GM12865 (cell line): ENCODE data around the gene ZNF474.
"Not testable (repeated sequence)": the region's sequence is repeated elsewhere in the genome, so short reads cannot be mapped to it uniquely, and the experiment has no call there.

Experiments
- DNase-seq: peaks from one replicate; pipeline ENCODE4 v3.0.0; 2010; ENCODE audit warnings: low read depth
- H3K4me3 ChIP-seq: 2 replicates; pipeline ENCODE4 v1.5.1; 2011; ENCODE audit warnings: mild to moderate bottlenecking, low read depth, low read length, control low read depth
- TF ChIP-seq, protein P1 (sequence below): IDR thresholded peaks from 2 replicates; pipeline ENCODE4 v1.5.1; 2011; ENCODE audit warnings: low read length, control low read depth, low read depth, inconsistent platforms; ENCODE audit not compliant: insufficient read depth; ENCODE audit errors: missing control alignments

The ZNF474 gene

DNA sequence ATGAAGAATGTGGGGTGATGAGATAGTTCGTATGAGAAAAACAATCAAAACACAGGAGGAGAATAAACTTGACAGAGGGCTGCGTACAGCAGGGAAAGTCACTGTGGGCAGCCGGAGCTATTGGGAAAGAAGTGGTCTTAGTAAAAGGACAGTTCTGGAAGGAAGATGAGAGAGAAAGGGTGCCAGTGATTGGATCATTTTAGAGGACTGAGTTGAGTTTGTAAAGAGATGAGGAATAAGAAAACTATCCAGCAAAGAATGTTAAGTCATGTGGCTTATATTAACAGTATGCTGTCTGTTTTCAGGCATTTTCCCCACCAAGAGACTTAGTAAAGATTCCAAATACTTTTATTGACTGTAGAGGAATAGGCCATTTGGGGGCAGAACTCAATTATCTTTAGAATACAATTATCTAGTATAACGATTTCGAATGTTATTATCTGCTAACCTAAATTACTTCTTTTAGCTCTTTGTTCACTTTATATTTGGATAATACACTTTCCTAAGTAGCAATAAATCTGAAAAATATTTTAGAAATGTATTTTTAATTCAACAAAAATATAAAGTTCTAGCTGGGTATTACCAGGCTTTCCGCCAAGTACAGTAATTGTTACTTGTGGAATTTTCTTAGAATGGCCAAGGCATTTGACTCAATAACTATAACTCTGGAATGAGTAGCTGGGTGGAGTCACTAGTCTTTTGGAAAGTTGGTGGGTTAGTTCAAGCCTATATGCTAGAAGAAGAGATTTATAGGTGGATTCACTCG, 35.7 kb upstream of the ZNF474 start:
- no peak for DNase-seq
- H3K4me3 ChIP-seq = no peak overlapping the region
- TF ChIP-seq, protein P1, sequence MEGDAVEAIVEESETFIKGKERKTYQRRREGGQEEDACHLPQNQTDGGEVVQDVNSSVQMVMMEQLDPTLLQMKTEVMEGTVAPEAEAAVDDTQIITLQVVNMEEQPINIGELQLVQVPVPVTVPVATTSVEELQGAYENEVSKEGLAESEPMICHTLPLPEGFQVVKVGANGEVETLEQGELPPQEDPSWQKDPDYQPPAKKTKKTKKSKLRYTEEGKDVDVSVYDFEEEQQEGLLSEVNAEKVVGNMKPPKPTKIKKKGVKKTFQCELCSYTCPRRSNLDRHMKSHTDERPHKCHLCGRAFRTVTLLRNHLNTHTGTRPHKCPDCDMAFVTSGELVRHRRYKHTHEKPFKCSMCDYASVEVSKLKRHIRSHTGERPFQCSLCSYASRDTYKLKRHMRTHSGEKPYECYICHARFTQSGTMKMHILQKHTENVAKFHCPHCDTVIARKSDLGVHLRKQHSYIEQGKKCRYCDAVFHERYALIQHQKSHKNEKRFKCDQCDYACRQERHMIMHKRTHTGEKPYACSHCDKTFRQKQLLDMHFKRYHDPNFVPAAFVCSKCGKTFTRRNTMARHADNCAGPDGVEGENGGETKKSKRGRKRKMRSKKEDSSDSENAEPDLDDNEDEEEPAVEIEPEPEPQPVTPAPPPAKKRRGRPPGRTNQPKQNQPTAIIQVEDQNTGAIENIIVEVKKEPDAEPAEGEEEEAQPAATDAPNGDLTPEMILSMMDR = no peak

DNA sequence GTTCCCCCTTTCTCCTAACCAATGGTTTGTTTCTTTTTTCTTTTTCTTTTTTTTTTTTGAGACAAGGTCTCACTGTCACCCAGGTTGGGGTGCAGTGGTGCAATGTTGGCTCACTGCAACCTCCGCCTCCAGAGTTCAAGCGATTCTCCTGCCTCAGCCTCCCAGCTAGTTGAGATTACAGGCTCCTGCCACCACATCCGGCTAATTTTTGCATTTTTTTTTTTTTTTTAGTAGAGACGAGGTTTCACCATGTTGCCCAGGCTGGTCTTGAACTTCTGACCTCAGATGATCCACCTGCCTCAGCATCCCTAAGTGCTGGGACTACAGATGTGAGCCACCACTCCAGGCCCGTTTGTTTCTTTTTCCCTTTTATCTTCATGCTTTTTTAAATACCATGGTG, 35.1 kb upstream of the ZNF474 start:
- not testable (repeated sequence) for H3K4me3 ChIP-seq, DNase-seq

DNA sequence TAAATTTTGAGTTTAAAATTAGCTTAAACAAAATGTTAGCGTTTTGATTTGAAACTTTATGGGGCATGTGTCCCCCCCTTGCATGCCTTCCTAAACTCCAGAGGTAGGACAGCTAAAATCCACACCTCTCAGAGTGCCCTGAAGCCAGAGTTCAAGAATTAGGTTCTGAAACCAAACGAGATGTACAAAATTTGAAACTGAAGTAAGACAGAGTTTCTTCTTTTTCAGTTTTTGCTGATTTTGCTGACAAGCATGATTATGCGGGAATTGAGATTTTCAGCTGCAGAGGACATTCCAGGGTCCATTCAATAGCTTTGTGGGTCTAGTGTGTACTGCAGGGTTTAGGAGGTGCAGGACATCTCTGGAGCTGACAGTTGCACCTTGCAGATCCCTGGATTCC, 34.2 kb upstream of the ZNF474 start:
- no peak for DNase-seq
- TF ChIP-seq, protein P1 = no peak
- no peak overlapping the region for H3K4me3 ChIP-seq

DNA sequence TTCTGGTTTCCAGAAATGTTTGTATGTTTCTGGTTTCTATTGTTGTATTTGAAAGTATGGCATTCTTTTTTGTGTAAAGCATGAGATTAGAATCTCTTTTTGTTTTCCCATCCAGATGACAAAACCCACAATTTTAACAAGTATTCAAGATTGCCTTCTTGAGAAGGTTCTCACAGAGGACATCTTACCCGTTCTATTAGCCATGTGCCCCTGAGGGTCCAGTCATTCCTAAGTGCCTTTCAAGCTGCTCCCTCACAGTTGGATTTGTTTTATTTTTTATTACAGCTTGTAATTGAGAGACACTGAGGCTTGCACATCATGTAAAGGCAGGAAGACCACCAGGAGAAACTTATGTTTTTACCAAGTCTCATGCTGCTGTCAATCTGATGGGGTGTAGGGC, 32.0 kb upstream of the ZNF474 start:
- no peak overlapping the region for H3K4me3 ChIP-seq
- no peak for DNase-seq
- TF ChIP-seq, protein P1 = no peak

DNA sequence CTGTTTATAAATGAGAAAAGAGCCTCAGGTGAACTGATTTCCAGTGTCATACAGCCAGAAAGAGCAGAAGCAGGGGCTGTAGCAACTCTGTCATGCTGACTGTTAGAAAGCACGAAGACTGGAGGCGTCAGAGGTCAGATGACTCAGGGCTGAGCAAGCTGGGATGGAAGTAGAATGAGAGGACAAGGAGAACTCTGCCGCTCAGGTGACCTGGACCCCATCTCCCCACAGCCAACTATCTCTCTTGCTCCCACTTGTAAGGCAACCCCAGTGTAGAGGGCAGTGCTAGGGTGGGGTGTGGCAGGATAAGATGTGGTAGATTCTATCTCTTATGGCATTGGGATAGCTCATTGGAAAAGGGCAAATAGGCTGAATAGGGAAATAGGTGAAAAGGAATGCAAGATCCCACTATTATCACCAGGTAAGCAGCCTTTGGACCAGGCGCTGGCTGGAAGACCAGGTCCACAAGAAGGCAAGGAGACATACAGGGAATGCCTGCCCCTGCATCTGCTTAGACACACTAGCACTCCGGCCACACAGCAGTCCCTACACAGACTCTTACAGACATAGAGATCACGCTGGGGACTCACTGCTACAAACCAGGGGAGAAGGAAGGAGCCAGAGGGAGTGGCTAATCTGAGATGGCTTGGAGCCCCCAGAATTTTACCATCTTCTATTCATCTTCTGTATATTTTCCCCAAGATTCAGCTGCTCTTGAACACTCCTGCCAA, 30.1 kb upstream of the ZNF474 start:
- H3K4me3 ChIP-seq = no peak overlapping the region
- DNase-seq = no peak
- TF ChIP-seq, protein P1 = no peak

DNA sequence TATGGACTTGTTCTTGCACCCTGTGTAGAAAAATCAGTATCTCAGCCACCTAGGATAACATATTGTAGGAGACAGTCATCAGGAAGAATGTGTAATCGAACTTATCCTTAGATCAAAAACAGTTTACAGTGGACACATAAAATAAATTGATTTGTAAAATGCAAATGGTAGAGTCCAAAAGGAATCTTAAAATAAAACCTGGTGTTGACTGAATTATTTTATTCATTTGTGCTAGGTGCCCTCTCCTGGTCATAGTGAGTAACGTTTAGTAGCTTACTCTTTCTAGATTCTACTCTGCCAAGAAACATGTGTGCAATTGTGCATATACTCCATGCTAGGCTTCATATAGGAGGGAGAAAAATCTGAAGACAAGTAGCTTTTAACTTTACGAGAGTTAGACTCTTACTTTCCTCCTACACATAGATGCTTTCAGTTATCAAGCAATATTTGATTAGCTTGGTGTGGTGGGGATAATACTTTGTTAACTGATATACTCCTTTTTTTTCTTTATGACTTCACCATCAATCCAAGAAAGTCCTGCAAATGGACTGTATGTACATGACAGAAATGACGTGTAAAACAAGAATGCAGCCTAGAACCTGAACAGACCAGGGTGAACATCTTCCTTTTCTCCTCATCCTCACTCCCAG, 27.6 kb upstream of the ZNF474 start:
- TF ChIP-seq, protein P1 = peak; percentile 48
- no peak overlapping the region for H3K4me3 ChIP-seq
- DNase-seq = peak; percentile 42

DNA sequence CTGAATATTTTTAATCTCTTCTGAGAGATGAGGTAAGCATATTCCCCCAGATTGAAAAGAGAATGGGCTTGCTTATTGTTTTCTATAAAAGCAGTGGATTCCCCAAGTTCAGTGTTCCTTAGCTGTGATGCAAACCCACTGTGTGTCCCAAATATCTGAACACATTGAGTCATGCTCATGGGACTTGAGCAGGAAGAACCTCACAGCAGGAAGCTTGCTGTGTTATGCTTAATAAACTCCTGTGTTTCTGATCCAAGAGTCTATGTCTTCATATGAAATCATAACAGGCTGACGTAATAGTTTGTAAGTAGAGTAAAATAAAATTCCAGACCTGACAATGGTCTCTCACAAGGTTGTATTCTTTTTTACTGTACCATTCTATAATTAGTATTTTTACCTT, 26.5 kb upstream of the ZNF474 start:
- TF ChIP-seq, protein P1 = no peak
- H3K4me3 ChIP-seq = no peak overlapping the region
- DNase-seq = no peak
